ENCODE measurements around the gene SLC6A12.

DNA sequence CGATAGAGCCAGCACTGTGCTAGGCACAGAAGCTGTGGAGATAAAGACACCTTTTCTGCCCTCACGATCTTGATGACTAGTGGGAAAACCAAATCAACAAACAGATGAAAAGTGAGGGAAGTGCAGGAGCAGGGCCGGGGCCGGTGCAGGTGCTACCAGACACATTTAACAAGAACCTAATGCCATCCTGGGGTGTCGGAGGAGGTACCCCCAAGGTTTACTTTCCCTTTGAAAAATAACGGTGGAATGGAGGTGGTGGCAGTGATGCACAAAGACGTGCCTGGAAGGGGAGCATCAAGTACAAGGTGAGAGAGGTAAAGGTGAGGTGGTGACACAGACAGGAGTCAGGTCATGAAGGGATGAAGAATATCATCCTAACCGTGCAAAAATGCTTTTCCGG, 26.6 kb upstream of the SLC6A12 start:
- TF ChIP-seq, protein P1, sequence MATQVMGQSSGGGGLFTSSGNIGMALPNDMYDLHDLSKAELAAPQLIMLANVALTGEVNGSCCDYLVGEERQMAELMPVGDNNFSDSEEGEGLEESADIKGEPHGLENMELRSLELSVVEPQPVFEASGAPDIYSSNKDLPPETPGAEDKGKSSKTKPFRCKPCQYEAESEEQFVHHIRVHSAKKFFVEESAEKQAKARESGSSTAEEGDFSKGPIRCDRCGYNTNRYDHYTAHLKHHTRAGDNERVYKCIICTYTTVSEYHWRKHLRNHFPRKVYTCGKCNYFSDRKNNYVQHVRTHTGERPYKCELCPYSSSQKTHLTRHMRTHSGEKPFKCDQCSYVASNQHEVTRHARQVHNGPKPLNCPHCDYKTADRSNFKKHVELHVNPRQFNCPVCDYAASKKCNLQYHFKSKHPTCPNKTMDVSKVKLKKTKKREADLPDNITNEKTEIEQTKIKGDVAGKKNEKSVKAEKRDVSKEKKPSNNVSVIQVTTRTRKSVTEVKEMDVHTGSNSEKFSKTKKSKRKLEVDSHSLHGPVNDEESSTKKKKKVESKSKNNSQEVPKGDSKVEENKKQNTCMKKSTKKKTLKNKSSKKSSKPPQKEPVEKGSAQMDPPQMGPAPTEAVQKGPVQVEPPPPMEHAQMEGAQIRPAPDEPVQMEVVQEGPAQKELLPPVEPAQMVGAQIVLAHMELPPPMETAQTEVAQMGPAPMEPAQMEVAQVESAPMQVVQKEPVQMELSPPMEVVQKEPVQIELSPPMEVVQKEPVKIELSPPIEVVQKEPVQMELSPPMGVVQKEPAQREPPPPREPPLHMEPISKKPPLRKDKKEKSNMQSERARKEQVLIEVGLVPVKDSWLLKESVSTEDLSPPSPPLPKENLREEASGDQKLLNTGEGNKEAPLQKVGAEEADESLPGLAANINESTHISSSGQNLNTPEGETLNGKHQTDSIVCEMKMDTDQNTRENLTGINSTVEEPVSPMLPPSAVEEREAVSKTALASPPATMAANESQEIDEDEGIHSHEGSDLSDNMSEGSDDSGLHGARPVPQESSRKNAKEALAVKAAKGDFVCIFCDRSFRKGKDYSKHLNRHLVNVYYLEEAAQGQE (IDR thresholded peaks at IDR 0.05; ENCODE audit: low read depth, low read length) = no peak
- TF ChIP-seq ELF1 (IDR thresholded peaks at IDR 0.05) (no peak), POLR2AphosphoS5 (IDR thresholded peaks at IDR 0.05; ENCODE audit: low read depth, low read length) (no peak), CHD2 (IDR thresholded peaks at IDR 0.05; ENCODE audit: low read length, partially characterized antibody) (no peak), YY1 (IDR thresholded peaks at IDR 0.05; ENCODE audit: low read depth) (no peak)
- TF ChIP-seq, protein P2, sequence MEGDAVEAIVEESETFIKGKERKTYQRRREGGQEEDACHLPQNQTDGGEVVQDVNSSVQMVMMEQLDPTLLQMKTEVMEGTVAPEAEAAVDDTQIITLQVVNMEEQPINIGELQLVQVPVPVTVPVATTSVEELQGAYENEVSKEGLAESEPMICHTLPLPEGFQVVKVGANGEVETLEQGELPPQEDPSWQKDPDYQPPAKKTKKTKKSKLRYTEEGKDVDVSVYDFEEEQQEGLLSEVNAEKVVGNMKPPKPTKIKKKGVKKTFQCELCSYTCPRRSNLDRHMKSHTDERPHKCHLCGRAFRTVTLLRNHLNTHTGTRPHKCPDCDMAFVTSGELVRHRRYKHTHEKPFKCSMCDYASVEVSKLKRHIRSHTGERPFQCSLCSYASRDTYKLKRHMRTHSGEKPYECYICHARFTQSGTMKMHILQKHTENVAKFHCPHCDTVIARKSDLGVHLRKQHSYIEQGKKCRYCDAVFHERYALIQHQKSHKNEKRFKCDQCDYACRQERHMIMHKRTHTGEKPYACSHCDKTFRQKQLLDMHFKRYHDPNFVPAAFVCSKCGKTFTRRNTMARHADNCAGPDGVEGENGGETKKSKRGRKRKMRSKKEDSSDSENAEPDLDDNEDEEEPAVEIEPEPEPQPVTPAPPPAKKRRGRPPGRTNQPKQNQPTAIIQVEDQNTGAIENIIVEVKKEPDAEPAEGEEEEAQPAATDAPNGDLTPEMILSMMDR (IDR thresholded peaks at IDR 0.05) = no peak
